ENCODE measurements around the gene SEPTIN2.
"Not testable (repeated sequence)": the region's sequence is repeated elsewhere in the genome, so short reads cannot be mapped to it uniquely, and the experiment has no call there.

SEPTIN2 gene

DNA sequence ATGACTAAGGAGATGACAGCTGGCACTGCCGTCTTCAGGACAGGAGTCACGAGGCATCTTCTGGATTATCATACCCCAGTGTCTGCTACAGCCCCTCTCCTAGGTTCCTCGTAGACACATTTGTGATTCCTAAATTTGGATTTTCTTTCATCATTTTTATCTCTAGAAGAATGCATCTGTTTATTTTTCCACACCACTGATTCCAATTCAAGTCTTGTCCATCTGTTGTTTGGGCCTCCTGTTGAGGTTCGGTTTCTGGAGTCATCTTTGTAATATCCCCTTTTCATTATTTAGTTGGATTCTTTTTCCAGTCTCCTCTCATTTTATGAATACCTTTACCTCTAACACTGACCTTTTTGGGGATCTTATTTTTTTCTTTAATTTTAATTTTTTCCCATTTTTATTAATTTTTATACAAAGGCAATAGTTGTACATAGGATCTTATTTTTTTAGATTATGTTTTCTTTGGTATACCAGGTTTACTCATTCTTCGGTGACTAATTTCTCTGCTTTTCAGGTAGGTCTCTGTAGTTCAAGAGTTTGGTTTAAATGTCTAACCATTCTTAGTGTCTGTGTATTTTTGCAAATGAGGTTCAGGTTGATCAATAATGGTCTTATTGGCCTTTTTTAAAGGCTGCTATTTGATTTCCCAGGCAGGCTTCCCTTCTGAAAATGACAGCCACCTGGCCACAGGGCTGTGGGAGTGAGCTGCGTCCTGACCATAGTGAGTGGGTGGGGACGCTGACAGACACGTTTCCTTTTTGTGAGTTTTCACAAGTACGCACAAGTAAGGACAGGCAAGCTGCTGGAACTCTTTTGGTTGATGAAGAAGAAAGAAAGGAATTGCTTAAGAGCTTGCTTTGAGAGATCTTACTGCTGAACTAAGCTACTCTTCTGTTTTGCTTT lies 74.8 kb downstream of the SEPTIN2 start:
- DNase-seq: no peak

DNA sequence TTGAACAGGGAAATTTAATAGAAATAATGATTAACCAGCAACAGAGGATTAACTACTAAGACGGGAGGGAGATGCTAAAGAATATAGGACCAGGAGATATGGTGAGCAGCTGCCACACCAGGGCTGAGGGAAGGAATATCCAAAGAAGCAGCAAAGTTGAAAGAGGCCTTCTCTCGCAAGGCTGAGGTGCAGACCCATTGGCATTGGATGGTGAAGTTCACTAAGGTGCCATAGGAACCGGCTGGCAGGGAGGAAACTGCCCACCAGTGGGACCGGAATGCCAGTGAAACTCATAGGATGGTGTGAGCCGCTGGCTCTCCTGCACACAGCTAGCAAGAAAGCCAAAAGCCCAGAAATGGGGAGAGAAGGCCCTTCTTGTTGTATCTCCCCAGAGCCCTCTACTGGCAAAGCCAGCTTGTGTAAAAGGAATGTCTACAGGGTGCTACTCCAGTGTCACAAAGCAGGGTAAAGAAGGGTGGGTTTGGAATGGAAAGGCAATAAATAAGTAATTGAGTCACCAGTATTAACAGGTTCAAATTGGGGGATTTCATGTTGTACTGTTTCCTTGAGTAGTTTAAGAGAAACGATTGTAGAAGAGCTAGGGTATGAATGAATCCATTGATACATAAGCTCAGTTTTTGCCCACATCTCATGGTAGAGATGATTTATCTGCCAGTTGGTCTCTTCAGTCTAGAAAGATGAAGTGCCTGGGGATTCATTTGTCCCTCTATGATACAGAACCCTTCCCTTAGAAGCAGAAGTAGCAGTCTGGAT lies 76.4 kb downstream of the SEPTIN2 start:
- no peak for DNase-seq

DNA sequence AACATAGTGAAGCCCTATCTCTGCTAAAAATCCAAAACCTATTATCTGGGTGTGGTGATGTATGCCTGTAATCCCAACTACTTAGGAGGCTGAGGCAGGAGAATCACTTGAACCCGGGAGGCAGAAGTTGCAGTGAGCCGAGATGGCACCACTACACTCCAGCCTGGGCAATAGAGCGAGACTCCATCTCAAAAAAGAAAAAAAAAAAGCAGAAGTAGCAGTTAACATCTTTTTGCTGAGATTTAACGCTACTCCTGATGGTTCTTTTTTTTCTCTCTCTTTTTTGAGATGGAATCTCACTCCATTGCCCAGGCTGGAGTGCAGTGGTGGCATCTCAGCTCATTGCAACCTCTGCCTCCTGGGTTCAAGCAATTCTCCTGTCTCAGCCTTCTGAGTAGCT lies 77.0 kb downstream of the SEPTIN2 start:
- DNase-seq: not testable (repeated sequence)

DNA sequence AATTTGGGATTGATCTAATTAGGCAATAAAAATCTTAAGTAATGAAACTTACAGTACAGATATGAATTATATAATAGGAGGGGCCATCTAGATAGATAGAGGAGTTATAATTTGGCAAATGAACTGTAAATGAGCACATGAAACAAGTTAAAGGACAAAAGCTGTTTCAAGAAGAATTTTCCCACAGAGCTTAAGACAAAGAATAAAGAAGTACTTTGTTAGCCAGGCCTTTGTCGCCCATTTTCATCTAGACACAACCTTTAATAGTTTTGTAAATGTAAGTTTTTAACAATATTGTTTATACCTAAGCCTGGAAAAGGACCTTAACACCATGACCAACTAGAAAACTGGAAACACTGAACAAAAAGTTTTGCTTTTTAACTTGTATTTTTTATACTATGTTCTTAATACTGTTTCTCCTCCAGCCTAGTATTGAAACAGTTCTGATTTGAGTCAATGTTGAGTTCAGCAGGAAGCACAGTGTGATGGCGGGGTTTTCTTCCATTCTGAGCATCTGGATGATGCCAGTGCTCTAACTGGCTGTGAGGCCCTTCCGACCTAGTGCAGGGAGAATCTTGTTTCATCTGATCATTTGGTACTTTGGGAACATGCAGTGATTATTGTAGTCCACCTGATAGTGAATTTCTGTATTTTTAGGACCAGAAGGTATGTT lies 77.9 kb downstream of the SEPTIN2 start:
- no peak for DNase-seq

DNA sequence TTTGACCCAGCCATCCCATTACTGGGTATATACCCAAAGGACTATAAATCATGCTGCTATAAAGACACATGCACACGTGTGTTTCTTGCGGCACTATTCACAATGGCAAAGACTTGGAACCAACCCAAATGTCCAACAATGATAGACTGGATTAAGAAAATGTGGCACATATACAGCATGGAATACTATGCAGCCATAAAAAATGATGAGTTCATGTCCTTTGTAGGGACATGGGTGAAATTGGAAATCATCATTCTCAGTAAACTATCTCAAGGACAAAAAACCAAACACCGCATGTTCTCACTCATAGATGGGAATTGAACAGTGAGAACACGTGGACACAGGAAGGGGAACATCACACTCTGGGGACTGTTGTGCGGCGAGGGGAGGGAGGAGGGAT lies 81.1 kb downstream of the SEPTIN2 start:
- not testable (repeated sequence) for DNase-seq

DNA sequence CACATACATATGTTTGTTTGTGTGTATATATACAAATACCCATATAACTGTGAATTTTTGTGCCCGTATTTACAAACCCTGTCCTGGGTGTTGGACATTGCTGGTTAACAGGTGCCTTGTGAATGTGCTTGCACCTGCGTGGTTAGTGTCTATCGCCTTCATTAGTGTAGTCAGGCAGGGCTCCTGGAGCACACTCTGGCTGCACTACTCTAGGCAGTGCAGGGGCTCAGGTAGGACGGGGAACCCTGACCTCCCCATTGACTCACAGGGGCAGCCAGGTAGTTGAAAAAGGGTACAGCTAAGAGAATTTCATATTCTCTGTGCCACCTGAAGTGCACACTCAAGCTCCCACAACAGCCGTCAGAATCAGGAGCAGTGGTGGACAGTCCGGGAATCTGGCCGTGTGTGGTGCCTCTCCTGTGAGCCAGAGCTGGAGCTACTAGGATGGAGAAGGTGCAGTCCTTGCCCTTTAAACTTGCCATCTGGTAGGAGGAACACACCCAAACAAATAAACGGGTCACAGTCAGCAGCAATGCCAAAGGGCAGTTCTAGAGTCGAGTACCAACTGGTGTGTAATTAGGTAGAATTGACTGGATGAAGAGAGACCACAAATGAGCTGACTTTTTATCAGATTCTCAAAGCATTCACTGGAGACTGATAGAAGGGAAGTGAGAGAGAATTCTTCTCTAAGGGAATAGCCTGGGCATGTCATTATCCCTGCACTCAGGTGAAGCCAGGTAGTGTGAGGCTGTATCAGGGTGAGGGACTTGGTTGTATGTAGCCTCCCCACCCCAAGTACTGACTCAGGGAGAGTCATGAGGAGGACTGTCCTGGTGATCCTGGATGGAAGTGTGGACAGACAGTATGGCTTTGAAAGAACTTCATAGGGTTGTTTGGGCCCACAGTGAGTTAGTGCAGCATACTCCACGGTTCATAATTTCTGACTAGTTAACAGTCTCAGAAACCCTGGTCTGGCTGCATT lies 84.5 kb downstream of the SEPTIN2 start:
- no peak for DNase-seq
